K562 (cell line): ENCODE measurements around the gene DNER. TPM values are rescaled to one million over a fixed set of nuclear protein-coding genes. Genes with fewer than 3 reads are reported as not detected.

Experiments used
- ATAC-seq: fragments of 200-7000 bp; cut with Tn5 transposase; 3 replicates; pipeline ENCODE4 v1.9.1; 2020; ENCODE audit warnings: moderate library complexity
- BruUV-seq: library from RNA; stranded (reverse); fragments of 400-500 nt; replicated peaks from 2 replicates; lab custom pipeline; 2021; lab: Mats Ljungman, UMichigan
- CTCF ChIA-PET: fragments of 300-600 bp; formaldehyde crosslinking; extraction: SDS; loops from one replicate; lab custom pipeline; 2021; ENCODE audit warnings: low intra/inter-chr PET ratio; lab: Yijun Ruan, JAX
- POLR2A ChIA-PET: fragments of 300-600, 350-650 bp; sonication (Branson Sonifier 250); formaldehyde crosslinking; extraction: SDS; loops from one replicate; lab custom pipeline; 2021; ENCODE audit warnings: antibody characterized with exemption, inconsistent platforms; lab: Yijun Ruan, JAX
- DNase-seq, 4 experiments: peaks; one replicate each; pipeline versions ENCODE4 v3.0.0 to v3.0.0-alpha.2; 2011 to 2018; ENCODE audit warnings: low spot score in 3 of 4, mixed read lengths in 3 of 4; ENCODE audit errors: extremely low read depth in 1 of 4
- FAIRE-seq: peaks from 2 replicates; lab custom pipeline; 2011; peaks lifted over from hg19 to GRCh38; lab: Jason Lieb, UNC
- H2AFZ ChIP-seq: 2 replicates; pipeline ENCODE4 v1.6.0; 2011; ENCODE audit warnings: low read depth, low read length, control low read depth, inconsistent platforms
- H3K27ac ChIP-seq: fragments of 200-600 bp; 3 replicates; pipeline ENCODE4 v1.8.0; 2011; ENCODE audit warnings: low read depth, mild to moderate bottlenecking, control low read depth, inconsistent platforms, low read length, moderate library complexity, mixed read lengths; ENCODE audit errors: extremely low read depth
- H3K27me3 ChIP-seq, 2 experiments: fragments of 300-600 bp in 1 of 2; 2 replicates in 1 of 2; 3 replicates in 1 of 2; pipeline versions ENCODE4 v1.6.0 to v1.8.0; 2011; ENCODE audit warnings: inconsistent platforms in 2 of 2, low read length in 2 of 2, mild to moderate bottlenecking in 1 of 2, mixed read lengths in 1 of 2, moderate library complexity in 1 of 2; ENCODE audit not compliant: control insufficient read depth in 2 of 2, insufficient read depth in 2 of 2
- H3K36me3 ChIP-seq: fragments of 300-600 bp; 3 replicates; pipeline ENCODE4 v1.8.0; 2011; ENCODE audit warnings: mild to moderate bottlenecking, low read length, inconsistent platforms; ENCODE audit not compliant: control insufficient read depth, insufficient read depth
- H3K4me1 ChIP-seq, 2 experiments: fragments of 200-600 bp in 1 of 2; replicated peaks in 1 of 2; 2 replicates in 1 of 2; 3 replicates in 1 of 2; pipeline versions ENCODE4 v1.5.1 to v1.8.0; 2011; ENCODE audit warnings: inconsistent platforms in 2 of 2, low read length in 2 of 2, mild to moderate bottlenecking in 1 of 2, mixed read lengths in 1 of 2, moderate library complexity in 1 of 2; ENCODE audit not compliant: control insufficient read depth in 2 of 2, insufficient read depth in 2 of 2
- H3K4me2 ChIP-seq: 2 replicates; pipeline ENCODE4 v1.6.1; 2011; ENCODE audit warnings: low read length, control low read depth, inconsistent platforms, mixed read lengths; ENCODE audit not compliant: insufficient read depth
- H3K4me3 ChIP-seq: fragments of 200-600 bp; sonication (generic), shearing (Covaris generic); 2 replicates; pipeline ENCODE4 v1.5.1; 2016; ENCODE audit warnings: control low read depth, inconsistent platforms
- H3K79me2 ChIP-seq: fragments of 200-600 bp; 3 replicates; pipeline ENCODE4 v1.8.0; 2011; ENCODE audit warnings: low read length, inconsistent platforms; ENCODE audit not compliant: control insufficient read depth, insufficient read depth
- H3K9ac ChIP-seq, 2 experiments: 2 replicates each; pipeline versions ENCODE4 v1.6.0 to v1.6.1; 2011; ENCODE audit warnings: low read depth in 2 of 2, low read length in 2 of 2, control low read depth in 1 of 2, inconsistent platforms in 1 of 2, mild to moderate bottlenecking in 1 of 2, mixed read lengths in 1 of 2; ENCODE audit not compliant: insufficient read depth in 1 of 2
- H3K9me1 ChIP-seq: one replicate; pipeline ENCODE4 v1.6.0; 2011; ENCODE audit warnings: inconsistent platforms, mild to moderate bottlenecking, low read length, moderate library complexity; ENCODE audit not compliant: control insufficient read depth, insufficient read depth
- H3K9me3 ChIP-seq: replicated peaks from 2 replicates; pipeline ENCODE4 v1.5.1; 2011; ENCODE audit warnings: low read depth, low read length, inconsistent platforms; ENCODE audit not compliant: control insufficient read depth, insufficient read depth
- H4K20me1 ChIP-seq: replicated peaks from 2 replicates; pipeline ENCODE4 v1.6.1; 2011; ENCODE audit warnings: low read length, inconsistent platforms, mixed read lengths; ENCODE audit not compliant: control insufficient read depth, insufficient read depth
- C11orf30 ChIP-seq: fragments of 450-650 bp; IDR thresholded peaks from 2 replicates; pipeline ENCODE4 v1.6.1; 2016; ENCODE audit warnings: low read depth, mild to moderate bottlenecking
- KDM4B ChIP-seq, 2 experiments: fragments of 450-650 bp in 1 of 2; sonication (generic) in 1 of 2; IDR thresholded peaks; 2 replicates each; pipeline ENCODE4 v1.6.1; 2016 to 2017; ENCODE audit warnings: borderline replicate concordance in 2 of 2, antibody characterized with exemption in 1 of 2, low read depth in 1 of 2, mild to moderate bottlenecking in 1 of 2
- MEIS2 ChIP-seq: fragments of 450-650 bp; IDR thresholded peaks from 2 replicates; pipeline ENCODE4 v1.6.1; 2014; ENCODE audit warnings: mild to moderate bottlenecking; ENCODE audit not compliant: partially characterized antibody
- MYC ChIP-seq, 2 experiments: fragments of 250-450 bp in 1 of 2; sonication (Bioruptor Pico) in 1 of 2; IDR thresholded peaks; 2 replicates each; pipeline versions ENCODE4 v1.5.1 to v1.6.1; 2012 to 2021; ENCODE audit warnings: low read depth in 2 of 2, borderline replicate concordance in 1 of 2, improper control_type of control experiment in 1 of 2, low read length in 1 of 2, mild to moderate bottlenecking in 1 of 2, moderate library complexity in 1 of 2
- RBM34 ChIP-seq: fragments of 200-400 bp; formaldehyde crosslinking; IDR thresholded peaks from 2 replicates; pipeline ENCODE4 v1.6.1; 2018; ENCODE audit warnings: low read length, borderline replicate concordance; ENCODE audit not compliant: insufficient read depth
- SLC30A9 ChIP-seq: fragments of 250-450 bp; sonication (Bioruptor Pico); IDR thresholded peaks from 2 replicates; pipeline ENCODE4 v1.8.0; 2022; ENCODE audit warnings: mild to moderate bottlenecking, moderate library complexity
- SMAD2 ChIP-seq: fragments of 150-350 bp; IDR thresholded peaks from 2 replicates; pipeline ENCODE4 v1.6.1; 2014; ENCODE audit warnings: low read depth, mild to moderate bottlenecking, low read length
- TRIM24 ChIP-seq, 2 experiments: fragments of 450-650 bp; IDR thresholded peaks; 2 replicates each; pipeline ENCODE4 v1.6.1; 2016
- ZNF232 ChIP-seq: sonication (generic); formaldehyde crosslinking; IDR thresholded peaks from 2 replicates; pipeline ENCODE4 v1.8.0; 2022; ENCODE audit warnings: mild to moderate bottlenecking, missing genetic modification reagents
- ZNF408 ChIP-seq: fragments of 250-450 bp; sonication (Bioruptor Pico); IDR thresholded peaks from 2 replicates; pipeline ENCODE4 v1.4.0; 2020; ENCODE audit warnings: low read depth, mild to moderate bottlenecking, moderate library complexity
- ZNF57 ChIP-seq: fragments of 450-650 bp; formaldehyde crosslinking; IDR thresholded peaks from 2 replicates; pipeline ENCODE4 v1.4.0; 2020; ENCODE audit warnings: mild to moderate bottlenecking, moderate library complexity
- WGBS: fragments of 100-300 bp; shearing (Covaris generic); methylation state at CpG from one replicate; pipeline ENCODE4 v1.1.6; 2016; ENCODE audit warnings: low coverage, mixed read lengths; ENCODE audit not compliant: insufficient coverage; ENCODE audit errors: missing lambda C conversion rate; 5-methylcytosine and 5-hydroxymethylcytosine counted together
- in situ Hi-C: fragments of 300-500 bp; cut with MboI; formaldehyde crosslinking; loops from 4 replicates; pipeline ENCODE4 v1.15.0; 2018; ENCODE audit warnings: inconsistent platforms, mixed read lengths
- intact Hi-C: fragments of 100-400 bp; cut with micrococcal nuclease; formaldehyde crosslinking; loops from 2 replicates; pipeline ENCODE4 v1.14.2; 2022
- polyA plus RNA-seq, 8 experiments: library from polyadenylated mRNA; depleted of rRNA in 4 of 8; stranded (reverse) in 5 of 8; unstranded in 3 of 8; fragments of >200 nt; fragmentation: Nextera tagmentation in 2 of 8; fragmentation: Illumina TruSeq in 1 of 8; extraction: Ambion mirVana in 2 of 8; extraction: Trizol in 1 of 8; gene quantifications; 2 replicates each; pipeline versions ENCODE4 v1.2.1 to v1.2.3, GENCODE V29; 2011 to 2014; ENCODE audit warnings: inconsistent platforms in 1 of 8, missing spikeins in 1 of 8
- total RNA-seq, 7 experiments: library from RNA; depleted of rRNA in 6 of 7; stranded (reverse); fragments of >200 nt in 6 of 7; fragmentation: Illumina TruSeq in 2 of 7; extraction: Trizol in 2 of 7; gene quantifications; 2 replicates each; pipeline versions ENCODE4 v1.2.1 to v1.2.3, GENCODE V29; 2011 to 2021; ENCODE audit warnings: low replicate concordance in 1 of 7
- TF ChIP-seq, protein P1 (sequence below): fragments of 450-650 bp; IDR thresholded peaks from 2 replicates; pipeline ENCODE4 v1.6.1; 2016

Gene DNER
- total and polyA plus RNA-seq, 9 of the 15 experiments (the other 6 are each of a cell fraction or from before 2014, with no cell fraction given), result not detected

DNA sequence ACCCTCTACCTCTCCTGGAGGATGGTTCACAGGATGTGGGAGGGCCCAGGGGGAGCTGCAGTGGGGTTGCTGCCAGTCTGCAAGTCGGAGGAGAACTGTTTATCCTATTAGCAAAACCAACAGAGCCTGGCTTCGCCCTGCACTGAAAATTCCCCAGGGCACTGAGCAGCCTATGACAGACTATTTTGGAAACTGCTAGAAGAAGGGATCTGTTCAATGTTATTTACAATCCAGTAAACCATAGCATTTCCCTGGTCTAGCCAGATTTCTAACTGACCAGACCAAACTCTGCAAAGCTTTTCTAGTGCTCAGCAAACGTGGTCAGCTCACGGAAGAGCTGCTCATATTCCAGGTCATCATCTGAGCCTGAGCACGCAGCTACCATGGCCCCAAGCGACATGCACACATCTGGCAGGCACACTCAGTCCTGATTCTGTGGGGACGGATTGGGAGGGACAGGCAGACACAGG lies 378.4 kb downstream of the DNER start (continued):
- no peak for TF ChIP-seq C11orf30

- Histone ChIP-seq H3K4me2 (no peak overlapping the region), H3K27ac (no peak overlapping the region), H3K36me3 (no peaks in the 10 kb centered on the region), H4K20me1 (no peaks in the 10 kb centered on the region), H3K9me1 (no peaks in the 10 kb centered on the region), H3K9me3 (no peaks in the 10 kb centered on the region), H3K4me3 (no peak overlapping the region), H3K4me1 (no peaks in the 10 kb centered on the region; a peak in 1 of 5 replicates), H3K9ac (no peak overlapping the region), H2AFZ (no peak overlapping the region), H3K79me2 (no peaks in the 10 kb centered on the region), H3K27me3 (no peaks in the 10 kb centered on the region)
- no peak for DNase-seq
- BruUV-seq, result no TSS peak
- no peak for ATAC-seq
- in situ Hi-C loops (no loop called here), intact Hi-C loops (no loop called here)
- POLR2A ChIA-PET, result no interaction called here
- WGBS, result 4% methylated on average over 7 of the region's 7 CpGs
- FAIRE-seq, result no peak
- CTCF ChIA-PET, result no interaction called here
- TF ChIP-seq SLC30A9 (CRISPR knock-in tag) (no peak), ZNF408 (CRISPR knock-in tag) (no peak), ZNF57 (CRISPR knock-in tag) (no peak), SMAD2 (no peak), MEIS2 (no peak), ZNF232 (CRISPR knock-in tag) (no peak), RBM34 (no peak), TRIM24 (IDR thresholded peaks at IDR 0.05) (no peak), MYC (IDR thresholded peaks at IDR 0.05; ENCODE audit: low read depth, low read length) (no peak), MYC (CRISPR knock-in tag; IDR thresholded peaks at IDR 0.05; ENCODE audit: borderline replicate concordance, low read depth) (no peak), KDM4B (IDR thresholded peaks at IDR 0.05; ENCODE audit: borderline replicate concordance in 2 of 2, low read depth in 1 of 2) (no peak)
- TF ChIP-seq, protein P1, sequence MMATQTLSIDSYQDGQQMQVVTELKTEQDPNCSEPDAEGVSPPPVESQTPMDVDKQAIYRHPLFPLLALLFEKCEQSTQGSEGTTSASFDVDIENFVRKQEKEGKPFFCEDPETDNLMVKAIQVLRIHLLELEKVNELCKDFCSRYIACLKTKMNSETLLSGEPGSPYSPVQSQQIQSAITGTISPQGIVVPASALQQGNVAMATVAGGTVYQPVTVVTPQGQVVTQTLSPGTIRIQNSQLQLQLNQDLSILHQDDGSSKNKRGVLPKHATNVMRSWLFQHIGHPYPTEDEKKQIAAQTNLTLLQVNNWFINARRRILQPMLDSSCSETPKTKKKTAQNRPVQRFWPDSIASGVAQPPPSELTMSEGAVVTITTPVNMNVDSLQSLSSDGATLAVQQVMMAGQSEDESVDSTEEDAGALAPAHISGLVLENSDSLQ, result no peak
Measured at GRCh38 chr2:229335330-229335729, 379.0 kb downstream of the DNER start.
